Measurements from ENCODE around the gene LYPD1.

The LYPD1 gene

DNA sequence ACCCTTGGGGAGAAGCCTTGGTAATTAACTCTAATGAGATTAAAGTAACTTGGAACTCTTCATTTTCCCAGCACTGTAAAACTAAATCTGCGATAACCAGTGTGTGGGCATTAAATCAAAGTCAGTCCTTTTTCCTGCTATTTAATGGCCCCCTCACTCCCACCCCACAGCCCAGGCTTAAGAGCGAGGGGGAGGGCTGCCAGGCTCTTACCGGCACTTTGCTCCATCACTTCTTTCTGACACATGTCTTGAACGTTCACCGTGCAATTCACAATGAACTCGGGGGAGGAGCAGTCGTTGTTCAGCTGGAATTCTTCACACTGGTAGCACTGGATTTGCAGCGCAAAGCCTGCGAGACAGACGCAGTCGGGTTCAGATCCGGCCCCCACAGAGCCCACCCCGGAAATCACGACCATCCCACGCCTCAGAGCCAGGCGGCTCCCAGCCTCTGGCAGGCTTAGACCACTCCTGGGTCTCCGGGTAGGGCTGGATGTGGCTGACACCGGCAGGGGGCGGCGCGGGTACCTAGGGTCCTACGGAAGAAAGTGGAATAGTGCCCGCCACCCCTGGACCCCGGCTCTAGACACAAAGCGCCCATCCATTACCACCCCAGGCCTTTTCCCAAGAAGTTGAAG lies 1.7 kb downstream of the LYPD1 start:
- DNase-seq (ENCODE audit: low read depth in 2 of 2), result no peak

- DNase-seq (ENCODE audit: low read depth in 2 of 2), result no peak
Observed at GRCh38 chr2:132667706-132668105, 2.3 kb downstream of the LYPD1 start.

GRCh38 chr2:132665401-132666140 lies 4.4 kb downstream of the LYPD1 start:
- no peak for DNase-seq (ENCODE audit: low read depth in 2 of 2)

DNA sequence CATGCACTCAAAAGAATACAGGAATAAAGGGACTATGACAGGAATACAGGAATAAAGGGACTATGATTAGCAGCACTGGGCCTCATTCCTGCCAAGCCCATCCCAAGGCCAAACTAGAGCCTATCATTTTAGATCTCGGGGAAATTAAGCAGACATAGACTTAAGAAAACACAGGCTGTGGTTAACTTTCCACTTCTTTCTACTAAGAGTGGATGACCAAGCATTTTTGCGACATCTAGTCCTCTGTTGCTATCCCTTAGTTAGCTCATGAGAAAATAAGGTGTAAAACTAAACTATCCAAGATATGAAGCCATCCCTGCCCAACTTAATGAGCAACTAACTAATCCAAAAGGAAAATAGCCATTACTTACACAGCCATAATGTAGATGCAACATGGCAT lies 5.9 kb downstream of the LYPD1 start:
- no peak for DNase-seq (ENCODE audit: low read depth in 2 of 2)

GRCh38 chr2:132662732-132663131 lies 7.3 kb downstream of the LYPD1 start:
- no peak for DNase-seq (ENCODE audit: low read depth in 2 of 2)

- DNase-seq (ENCODE audit: low read depth in 2 of 2), result no peak
Observed at GRCh38 chr2:132659331-132659730, 10.7 kb downstream of the LYPD1 start.

GRCh38 chr2:132656266-132656975 lies 13.6 kb downstream of the LYPD1 start:
- no peak for DNase-seq (ENCODE audit: low read depth in 2 of 2)

GRCh38 chr2:132654968-132655367 lies 15.0 kb downstream of the LYPD1 start:
- DNase-seq (ENCODE audit: low read depth in 2 of 2), result no peak

- DNase-seq (ENCODE audit: low read depth in 2 of 2), result no peak
Observed at GRCh38 chr2:132654335-132654734, 15.7 kb downstream of the LYPD1 start.

- no peak for DNase-seq (ENCODE audit: low read depth in 2 of 2)
Observed at GRCh38 chr2:132652474-132652873, 17.5 kb downstream of the LYPD1 start.

GRCh38 chr2:132651115-132652045 lies 18.6 kb downstream of the LYPD1 start:
- DNase-seq (ENCODE audit: low read depth in 2 of 2), result no peak

DNA sequence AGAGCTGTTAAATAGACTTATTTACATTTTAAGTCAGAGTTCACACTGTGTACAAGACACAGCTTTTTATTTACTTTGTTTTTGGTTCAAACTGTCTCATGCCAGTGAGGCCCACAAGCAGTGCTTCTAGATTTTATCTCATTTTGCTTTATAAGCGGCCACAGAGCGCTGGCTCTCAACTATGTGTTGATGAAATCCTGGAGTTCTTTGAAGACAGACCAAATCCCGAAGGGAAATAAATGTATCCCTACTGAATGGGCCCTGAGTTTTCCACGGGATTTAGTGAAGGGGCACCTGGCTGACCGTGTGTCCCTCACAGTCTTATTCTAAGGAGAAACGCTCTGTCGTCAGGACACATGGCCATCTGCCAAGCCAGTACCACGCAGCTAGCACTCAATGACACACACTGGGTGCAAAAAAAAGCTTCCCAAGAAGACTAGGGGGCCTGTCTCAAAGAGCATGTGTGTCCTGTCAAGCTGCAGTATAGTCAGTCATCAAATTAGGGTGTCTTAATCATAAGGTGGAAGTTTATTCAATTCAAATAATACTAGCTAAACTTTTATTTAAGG lies 23.4 kb downstream of the LYPD1 start:
- DNase-seq (ENCODE audit: low read depth in 2 of 2), result no peak

DNA sequence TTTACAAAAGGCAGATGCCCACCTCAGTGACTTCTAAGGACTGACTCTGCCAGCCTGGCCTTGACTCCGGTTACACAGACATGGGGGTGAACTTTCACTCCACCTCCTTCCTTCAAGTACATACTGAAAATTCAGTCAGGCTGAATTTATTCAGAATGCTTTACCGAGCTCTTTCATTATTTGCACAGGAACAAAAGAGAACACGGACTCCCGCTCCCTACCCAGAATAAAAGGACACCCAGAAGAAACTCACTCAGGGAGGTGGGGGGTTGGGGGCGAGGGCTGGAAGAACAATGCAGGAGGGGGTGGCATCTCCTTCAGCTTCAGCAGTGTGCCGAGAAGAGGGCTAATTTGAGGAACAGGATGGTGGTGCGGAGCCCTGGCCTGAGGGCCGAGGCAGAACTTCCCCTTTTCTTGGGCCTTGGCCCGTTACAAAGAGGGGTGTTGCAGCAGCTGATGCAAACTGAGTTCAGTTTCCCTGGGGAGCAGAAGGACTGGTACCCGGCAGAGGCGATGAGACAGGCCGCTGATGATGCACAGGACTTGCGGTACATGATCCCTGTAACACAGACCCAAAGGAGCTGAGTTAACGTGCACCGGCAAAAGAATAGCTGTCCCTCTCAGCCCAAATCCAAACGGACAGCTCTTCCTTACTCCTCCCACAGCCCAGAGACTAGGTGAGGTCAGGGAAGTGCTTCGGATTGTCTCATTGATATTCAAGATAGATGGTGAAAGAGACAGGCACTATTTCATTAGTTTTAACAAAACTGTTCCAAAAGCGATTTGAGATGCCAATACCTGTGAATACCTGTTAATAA lies 24.1 kb downstream of the LYPD1 start:
- no peak for DNase-seq (ENCODE audit: low read depth in 2 of 2)

GRCh38 chr2:132645176-132645575 lies 24.8 kb downstream of the LYPD1 start:
- DNase-seq (ENCODE audit: low read depth in 2 of 2), result no peak

DNA sequence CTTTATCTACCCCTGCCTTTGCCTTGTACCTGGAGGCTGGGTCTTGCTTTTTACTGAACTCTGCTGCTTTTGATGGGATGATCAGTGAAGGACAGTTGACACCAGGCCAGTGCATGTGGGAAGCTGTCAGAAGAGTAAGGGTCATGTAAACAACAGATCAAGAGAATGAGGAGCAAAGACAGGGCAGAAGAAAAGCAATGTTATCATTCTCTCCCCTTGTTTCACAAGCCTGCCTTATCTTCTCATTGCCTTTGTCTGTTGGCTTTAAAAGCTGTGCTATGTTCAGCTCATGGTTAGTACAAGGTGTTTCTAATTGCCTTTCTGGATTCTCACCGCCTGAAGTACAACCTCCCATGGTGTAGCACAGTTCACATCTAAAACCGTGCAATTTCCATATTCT lies 27.6 kb downstream of the LYPD1 start:
- no peak for DNase-seq (ENCODE audit: low read depth in 2 of 2)

DNA sequence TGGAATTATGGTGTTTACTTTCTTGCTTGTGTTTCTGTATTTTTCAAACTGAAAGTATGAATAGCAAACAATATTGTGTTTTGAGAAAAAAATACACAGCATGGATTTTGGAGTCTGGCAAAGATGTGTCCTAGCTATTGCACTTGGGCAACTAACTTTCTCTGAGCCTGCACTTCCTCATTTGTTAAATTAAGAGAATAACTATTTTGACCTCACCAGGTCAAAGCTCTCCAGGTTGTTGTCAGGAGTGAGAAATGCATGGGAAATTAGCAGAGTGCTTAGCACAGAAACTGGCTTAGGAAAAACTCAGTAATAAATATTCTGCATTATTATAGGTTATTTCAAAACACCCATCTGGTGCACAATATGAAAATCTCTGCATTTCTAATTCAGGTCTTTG lies 28.2 kb downstream of the LYPD1 start:
- no peak for DNase-seq (ENCODE audit: low read depth in 2 of 2)

DNA sequence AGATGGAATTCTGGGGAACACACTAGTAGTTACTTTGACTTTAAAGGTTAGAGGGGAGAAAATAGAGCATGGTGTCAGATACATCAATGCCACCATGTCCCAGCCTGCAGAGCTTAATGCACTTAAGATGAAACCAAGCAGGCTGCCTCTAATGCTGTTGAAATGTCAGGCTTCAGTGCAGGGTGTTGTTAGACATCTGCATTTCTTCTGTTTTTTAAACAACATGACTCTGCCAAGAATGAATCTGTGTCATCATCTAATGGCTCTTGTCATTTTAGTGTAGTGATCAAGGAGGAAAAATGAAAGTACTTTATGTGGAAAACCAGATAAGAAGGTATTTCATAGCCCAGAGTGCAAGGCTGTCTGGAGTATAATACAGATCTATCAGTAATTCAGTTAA lies 29.9 kb downstream of the LYPD1 start:
- no peak for DNase-seq (ENCODE audit: low read depth in 2 of 2)

- DNase-seq (ENCODE audit: low read depth in 2 of 2), result no peak
Observed at GRCh38 chr2:132638313-132639040, 31.5 kb downstream of the LYPD1 start.

DNA sequence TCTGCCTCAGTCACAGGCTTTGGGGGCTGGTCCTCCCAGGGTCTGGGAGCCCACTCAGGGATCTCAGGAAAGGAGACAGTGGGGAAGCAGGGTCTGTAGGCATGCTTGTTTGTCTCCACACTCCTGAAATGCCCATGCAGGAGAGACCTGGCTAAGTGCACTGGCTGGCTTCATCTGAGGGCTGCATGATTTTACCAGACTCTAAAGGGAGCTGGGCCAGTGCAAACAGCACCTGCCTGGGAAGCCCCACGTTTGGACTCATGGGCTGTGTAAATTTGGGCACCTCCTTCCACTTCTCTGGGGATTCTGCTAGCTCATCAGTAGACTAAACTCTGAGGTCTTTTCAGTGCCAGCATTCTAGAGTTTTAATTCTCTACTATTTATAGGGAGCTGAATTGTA lies 33.7 kb downstream of the LYPD1 start:
- DNase-seq (ENCODE audit: low read depth in 2 of 2), result no peak

DNA sequence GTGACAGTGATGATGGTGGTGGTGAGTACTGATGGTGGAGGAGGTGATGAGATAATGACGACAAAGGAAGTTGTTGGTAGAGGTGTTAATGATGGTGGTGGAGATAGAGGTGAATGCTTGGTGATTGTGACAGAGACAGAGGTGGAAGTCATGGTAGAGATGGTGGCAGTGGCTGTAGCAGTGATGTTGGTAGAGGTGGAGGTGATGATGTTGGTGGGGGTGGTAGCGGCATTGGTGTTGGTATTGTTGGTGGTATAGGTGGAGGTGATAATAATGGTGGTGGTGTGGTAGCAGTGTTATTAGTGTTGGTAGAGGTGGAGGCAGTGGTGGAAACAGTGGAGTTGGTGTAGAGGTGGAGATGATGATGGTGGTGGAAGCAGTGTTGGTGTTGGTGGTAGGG lies 36.4 kb downstream of the LYPD1 start:
- DNase-seq (ENCODE audit: low read depth in 2 of 2), result no peak

Measured in stimulated activated CD8-positive, alpha-beta memory T cell treated with anti-CD3 and anti-CD28 coated beads, Interleukin-2, amount 100 ng/mL, for 48 hours (primary cell).